Lower leg skin (tissue), 4 donors: Measurements from ENCODE around the gene AUTS2. TPM values are rescaled to one million over a fixed set of nuclear protein-coding genes. Genes with fewer than 3 reads are reported as not detected.

Experiments
- DNase-seq, 2 donors: peaks; one replicate each; pipeline ENCODE4 v3.0.0-alpha.2; 2019; ENCODE audit warnings: low spot score in 2 of 2
- H3K4me3 ChIP-seq: fragments of 200-600 bp; sonication (generic); 2 replicates; pipeline ENCODE4 v1.5.1; 2017; ENCODE audit warnings: mild to moderate bottlenecking, low read depth; ENCODE audit not compliant: poor library complexity, severe bottlenecking
- POLR2A ChIP-seq, 2 donors: fragments of 450-650 bp; IDR thresholded peaks; one replicate each; pipeline ENCODE4 v1.6.1; 2016 to 2017; ENCODE audit warnings: antibody characterized with exemption in 2 of 2, mild to moderate bottlenecking in 1 of 2, moderate library complexity in 1 of 2
- WGBS, 2 donors: methylation state at CpG; one replicate each; pipeline ENCODE4 v1.1.5; 2018; 5-methylcytosine and 5-hydroxymethylcytosine counted together
- intact Hi-C: fragments of 100-400 bp; cut with DNase I; formaldehyde crosslinking; loops from one replicate; pipeline ENCODE4 v1.15.0; 2023; ENCODE audit warnings: low total_unique reads
- total RNA-seq, 4 donors: library from RNA; depleted of rRNA; stranded (reverse); fragments of >200 nt; gene quantifications; one replicate each; pipeline ENCODE4 v1.1.0, GENCODE V29; 2016
- TF ChIP-seq, protein P1 (sequence below), 3 donors: fragments of 450-650 bp; IDR thresholded peaks; one replicate each; pipeline ENCODE4 v1.5.1; 2016; ENCODE audit warnings: antibody characterized with exemption in 3 of 3, mild to moderate bottlenecking in 3 of 3, moderate library complexity in 2 of 3

AUTS2 gene
- total RNA-seq, 4 donors from 2014 or later, result 30.8 to 41.9 (median 40.5) TPM

DNA sequence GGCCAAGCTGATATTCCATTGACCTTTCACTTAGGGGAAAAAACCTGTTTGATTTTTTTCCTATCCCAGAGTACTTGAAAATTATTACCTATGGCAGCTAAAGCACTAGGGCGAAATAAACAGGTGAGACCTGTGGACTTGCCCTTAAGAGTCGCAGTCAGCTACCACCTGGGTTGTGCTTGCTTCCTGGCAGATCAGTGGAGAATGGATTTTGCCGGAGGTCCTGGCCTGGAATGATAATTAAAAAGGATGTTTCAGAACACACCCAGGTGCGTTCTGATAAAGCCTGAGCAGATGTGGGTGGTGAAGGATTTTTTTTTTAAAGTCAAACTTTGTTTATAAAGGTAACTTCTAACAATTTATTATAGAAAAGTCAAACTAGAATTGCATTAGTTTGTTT, 59.1 kb downstream of the AUTS2 start:
- no peak overlapping the region for H3K4me3 ChIP-seq
- intact Hi-C loops, result loop anchor here (10.0 kb wide), 1 partner anchor 1287 kb away; no protein-coding TSS in a partner anchor
- TF ChIP-seq, protein P1, sequence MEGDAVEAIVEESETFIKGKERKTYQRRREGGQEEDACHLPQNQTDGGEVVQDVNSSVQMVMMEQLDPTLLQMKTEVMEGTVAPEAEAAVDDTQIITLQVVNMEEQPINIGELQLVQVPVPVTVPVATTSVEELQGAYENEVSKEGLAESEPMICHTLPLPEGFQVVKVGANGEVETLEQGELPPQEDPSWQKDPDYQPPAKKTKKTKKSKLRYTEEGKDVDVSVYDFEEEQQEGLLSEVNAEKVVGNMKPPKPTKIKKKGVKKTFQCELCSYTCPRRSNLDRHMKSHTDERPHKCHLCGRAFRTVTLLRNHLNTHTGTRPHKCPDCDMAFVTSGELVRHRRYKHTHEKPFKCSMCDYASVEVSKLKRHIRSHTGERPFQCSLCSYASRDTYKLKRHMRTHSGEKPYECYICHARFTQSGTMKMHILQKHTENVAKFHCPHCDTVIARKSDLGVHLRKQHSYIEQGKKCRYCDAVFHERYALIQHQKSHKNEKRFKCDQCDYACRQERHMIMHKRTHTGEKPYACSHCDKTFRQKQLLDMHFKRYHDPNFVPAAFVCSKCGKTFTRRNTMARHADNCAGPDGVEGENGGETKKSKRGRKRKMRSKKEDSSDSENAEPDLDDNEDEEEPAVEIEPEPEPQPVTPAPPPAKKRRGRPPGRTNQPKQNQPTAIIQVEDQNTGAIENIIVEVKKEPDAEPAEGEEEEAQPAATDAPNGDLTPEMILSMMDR (IDR thresholded peaks at IDR 0.05), result no peak
- no peak for TF ChIP-seq POLR2A (IDR thresholded peaks at IDR 0.05)
- DNase-seq, result no peak
- 50 to 55% methylated on average over 4 of the region's 4 CpGs for WGBS, 2 donors

DNA sequence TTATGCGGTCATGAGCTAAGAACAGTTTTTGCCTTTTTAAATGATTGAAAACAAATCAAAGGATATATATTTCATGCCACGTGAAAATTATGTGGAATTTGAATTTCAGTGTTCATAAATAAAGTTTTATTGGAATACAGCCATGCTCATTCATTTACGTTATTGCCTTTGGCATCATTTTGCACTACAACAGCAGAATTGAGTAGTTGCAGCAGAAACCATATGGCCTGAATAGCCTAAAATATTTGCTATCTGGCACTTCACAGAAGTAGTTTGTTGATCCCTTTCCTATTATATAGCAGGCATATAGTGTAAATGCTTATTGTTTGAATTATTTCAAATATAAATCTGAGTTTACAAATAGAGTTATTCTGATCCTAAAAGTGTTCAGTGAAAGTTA, 59.7 kb downstream of the AUTS2 start:
- intact Hi-C loops, result loop anchor here (10.0 kb wide), 1 partner anchor 1287 kb away; no protein-coding TSS in a partner anchor
- DNase-seq, result no peak
- 66 to 69% methylated on average over 3 of the region's 3 CpGs for WGBS, 2 donors
- H3K4me3 ChIP-seq, result no peak overlapping the region
- TF ChIP-seq POLR2A (IDR thresholded peaks at IDR 0.05), result no peak
- TF ChIP-seq, protein P1 (IDR thresholded peaks at IDR 0.05), result no peak

DNA sequence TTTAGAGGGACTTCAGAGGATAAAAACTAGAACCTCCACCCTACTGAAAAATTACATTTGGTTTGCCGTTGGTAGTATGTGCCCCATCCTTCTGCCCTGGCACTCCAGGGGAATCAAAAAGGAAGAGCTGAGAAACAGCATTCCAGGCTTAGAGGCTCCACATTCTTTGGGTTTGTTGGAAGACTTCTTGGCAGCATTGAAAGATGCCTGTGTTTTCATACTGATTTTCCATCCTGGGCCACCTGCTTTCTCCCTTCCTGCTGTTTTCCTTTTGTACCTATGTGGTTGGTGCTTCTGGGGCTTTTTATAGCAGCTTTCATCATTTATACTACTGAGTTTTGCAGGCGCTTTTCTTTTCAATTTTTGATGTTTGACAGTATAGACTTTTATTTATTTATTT, 61.7 kb downstream of the AUTS2 start:
- no peak overlapping the region for H3K4me3 ChIP-seq
- no peak for TF ChIP-seq POLR2A (IDR thresholded peaks at IDR 0.05)
- TF ChIP-seq, protein P1 (IDR thresholded peaks at IDR 0.05), result no peak
- intact Hi-C loops, result loop anchor here (10.0 kb wide), 1 partner anchor 1285 kb away; no protein-coding TSS in a partner anchor
- DNase-seq, result no peak
- WGBS, 2 donors, result 60 to 64% methylated on average over 2 of the region's 2 CpGs

DNA sequence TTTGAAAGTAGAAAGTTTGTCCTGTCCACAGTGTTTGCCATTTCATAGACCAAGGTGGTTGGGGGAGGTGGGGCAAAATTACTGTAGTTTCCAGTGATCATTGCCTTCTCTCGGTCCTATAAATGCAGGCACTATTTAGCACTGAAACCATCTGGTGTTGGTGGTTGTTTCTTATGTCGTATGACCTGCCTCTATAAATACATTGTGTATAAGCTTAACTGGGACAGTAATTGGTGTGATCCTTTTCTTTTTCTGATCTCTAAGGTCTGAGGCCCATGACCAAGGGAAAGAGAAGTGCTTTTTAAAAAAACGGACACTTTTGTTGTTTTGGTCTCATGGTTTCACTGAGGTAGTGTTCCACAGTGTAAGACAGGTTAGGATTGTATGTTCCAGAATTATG, 63.1 kb downstream of the AUTS2 start:
- TF ChIP-seq, protein P1 (IDR thresholded peaks at IDR 0.05), result no peak
- TF ChIP-seq POLR2A (IDR thresholded peaks at IDR 0.05), result no peak
- DNase-seq, result no peak
- no peak overlapping the region for H3K4me3 ChIP-seq
- intact Hi-C loops, result no loop called here
- 94 to 98% methylated on average over 3 of the region's 3 CpGs for WGBS, 2 donors

DNA sequence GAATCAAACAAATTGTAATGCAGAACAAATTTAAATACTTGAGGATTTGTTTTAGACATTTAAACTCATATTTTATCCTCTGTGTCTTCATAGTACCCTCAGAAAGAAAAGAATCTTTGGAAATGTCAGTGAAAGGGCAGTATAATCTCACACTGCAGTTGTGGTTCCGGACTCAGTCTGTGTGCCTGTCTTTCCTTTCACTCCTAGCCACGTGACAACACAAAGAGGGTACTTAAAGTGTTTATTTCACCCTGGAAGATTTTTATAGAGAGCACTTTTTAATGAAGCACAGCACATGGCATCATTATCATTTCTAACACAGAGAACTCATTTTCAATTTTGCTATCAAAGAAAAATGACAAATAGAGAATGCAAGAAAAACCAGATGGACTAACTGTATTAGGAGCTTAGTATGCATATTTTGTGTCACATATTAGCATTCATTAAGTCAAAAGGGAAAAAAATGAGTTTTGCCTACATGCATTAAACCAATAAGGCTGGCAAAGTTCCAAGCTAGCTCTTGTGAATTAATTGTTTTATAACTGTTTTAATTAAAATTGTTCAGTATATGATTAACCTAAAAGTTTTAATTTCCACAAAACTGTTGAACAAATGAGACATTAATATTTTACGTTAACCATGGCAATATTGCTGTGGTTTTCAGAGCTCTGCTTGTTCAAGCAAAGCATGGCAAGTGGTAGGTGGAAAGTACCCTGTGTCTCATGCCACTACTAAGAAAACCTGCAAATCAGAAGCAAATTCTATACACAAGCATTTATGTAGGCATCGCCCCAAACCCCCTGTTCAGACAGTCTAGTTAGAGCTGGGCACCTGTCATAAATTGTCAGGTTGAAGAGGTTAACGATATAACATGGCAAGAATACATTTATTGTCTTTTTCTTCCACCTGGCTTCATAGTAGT, 65.9 kb downstream of the AUTS2 start:
- intact Hi-C loops, result no loop called here
- no peak overlapping the region for H3K4me3 ChIP-seq
- 83 to 87% methylated on average over 5 of the region's 5 CpGs for WGBS, 2 donors
- no peak for TF ChIP-seq POLR2A (IDR thresholded peaks at IDR 0.05)
- TF ChIP-seq, protein P1 (IDR thresholded peaks at IDR 0.05), result no peak
- DNase-seq, result no peak
